ENCODE data around the gene TEX52. TPM values are rescaled to one million over a fixed set of nuclear protein-coding genes. Genes with fewer than 3 reads are reported as not detected.
A peak's percentile ranks its signal among the peaks of the same experiment; 100 is the strongest.

Gene TEX52
- total RNA-seq, 1 donor from 2014 or later = not detected

DNA sequence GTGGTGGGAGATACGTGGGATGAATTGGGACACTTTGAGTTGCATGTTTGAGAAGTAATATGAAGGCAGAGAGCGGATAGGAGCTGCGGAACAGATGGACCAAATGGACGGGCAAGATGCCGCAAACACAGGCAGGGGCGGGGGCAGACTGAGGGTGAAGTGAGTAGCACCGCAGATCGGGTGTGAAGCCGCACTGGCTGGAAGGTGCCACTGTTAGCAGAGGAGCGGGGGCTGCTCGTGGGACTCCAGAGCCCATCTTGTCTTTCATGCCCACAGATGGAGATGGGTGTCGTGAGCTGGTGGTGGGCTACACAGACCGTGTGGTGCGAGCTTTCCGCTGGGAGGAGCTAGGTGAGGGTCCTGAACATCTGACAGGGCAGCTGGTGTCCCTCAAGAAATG is 37.0 kb downstream of the TEX52 start:
- H3K36me3 Mint-ChIP-seq (ENCODE audit: low read depth, unreplicated experiment) = peaks cover 38% of the 10 kb centered on the region
- DNase-seq (ENCODE audit: low spot score) = no peak

GRCh38 chr12:2813214-2814185 is 43.3 kb downstream of the TEX52 start:
- Mint-ChIP-seq H3K9me3 (ENCODE audit: unreplicated experiment) (no peaks in the 10 kb centered on the region), H3K27ac (ENCODE audit: unreplicated experiment) (peak overlapping the region; percentile 97), H3K4me1 (ENCODE audit: unreplicated experiment) (peaks cover 6% of the 10 kb centered on the region), H3K27me3 (ENCODE audit: unreplicated experiment) (peaks cover 5% of the 10 kb centered on the region), H3K4me3 (ENCODE audit: unreplicated experiment) (peak overlapping the region; percentile 98), H3K36me3 (ENCODE audit: low read depth, unreplicated experiment) (peaks cover 9% of the 10 kb centered on the region)
- peak; percentile 51 for TF ChIP-seq CTCF (IDR thresholded peaks at IDR 0.05; ENCODE audit: unreplicated experiment)
- peak; percentile 52 for DNase-seq (ENCODE audit: low spot score)

More for the DNA sequence above, 37.0 kb downstream of the TEX52 start:
- TF ChIP-seq CTCF (IDR thresholded peaks at IDR 0.05; ENCODE audit: unreplicated experiment) = no peak
- no peaks in the 10 kb centered on the region for H3K9me3 Mint-ChIP-seq (ENCODE audit: unreplicated experiment)
- no peak overlapping the region for H3K27ac Mint-ChIP-seq (ENCODE audit: unreplicated experiment)
- H3K4me3 Mint-ChIP-seq (ENCODE audit: unreplicated experiment) = no peak overlapping the region
- H3K27me3 Mint-ChIP-seq (ENCODE audit: unreplicated experiment) = peaks cover 6% of the 10 kb centered on the region
- no peaks in the 10 kb centered on the region for H3K4me1 Mint-ChIP-seq (ENCODE audit: unreplicated experiment)

- Mint-ChIP-seq H3K4me1 (ENCODE audit: unreplicated experiment) (peaks cover 6% of the 10 kb centered on the region), H3K27me3 (ENCODE audit: unreplicated experiment) (peaks cover 2% of the 10 kb centered on the region), H3K36me3 (ENCODE audit: low read depth, unreplicated experiment) (no peaks in the 10 kb centered on the region), H3K27ac (ENCODE audit: unreplicated experiment) (peak within 1 kb of the TSS; percentile 97), H3K9me3 (ENCODE audit: unreplicated experiment) (no peaks in the 10 kb centered on the region), H3K4me3 (ENCODE audit: unreplicated experiment) (peak within 1 kb of the TSS; percentile 98)
- no peak for TF ChIP-seq CTCF (IDR thresholded peaks at IDR 0.05; ENCODE audit: unreplicated experiment)
- DNase-seq (ENCODE audit: low spot score) = peak; percentile 92
Measured at GRCh38 chr12:2812290-2813213, 44.3 kb downstream of the TEX52 start, which contains the start of gene ITFG2. Gene ITFG2 (plus strand): TSS chr12:2812668. CDS start chr12:2812761, 93 bp downstream.

- Mint-ChIP-seq H3K4me3 (ENCODE audit: unreplicated experiment) (no peak overlapping the region), H3K27me3 (ENCODE audit: unreplicated experiment) (peaks cover 2% of the 10 kb centered on the region), H3K4me1 (ENCODE audit: unreplicated experiment) (peaks cover 6% of the 10 kb centered on the region), H3K9me3 (ENCODE audit: unreplicated experiment) (no peaks in the 10 kb centered on the region), H3K27ac (ENCODE audit: unreplicated experiment) (peak overlapping the region; percentile 97), H3K36me3 (ENCODE audit: low read depth, unreplicated experiment) (no peaks in the 10 kb centered on the region)
- TF ChIP-seq CTCF (IDR thresholded peaks at IDR 0.05; ENCODE audit: unreplicated experiment) = no peak
- DNase-seq (ENCODE audit: low spot score) = no peak
Measured at GRCh38 chr12:2811801-2812200, 45.0 kb downstream of the TEX52 start.

Data from endothelial cell (in vitro differentiated cells).